ENCODE data around the gene SLC43A2. TPM values are rescaled to one million over a fixed set of nuclear protein-coding genes. Genes with fewer than 3 reads are reported as not detected.
A peak's percentile ranks its signal among the peaks of the same experiment; 100 is the strongest.

SLC43A2 gene
- total and polyA plus RNA-seq, 2 of the 13 experiments (the other 11 are each of a cell fraction or from before 2014, with no cell fraction given), result 7.3 to 20.0 TPM

DNA sequence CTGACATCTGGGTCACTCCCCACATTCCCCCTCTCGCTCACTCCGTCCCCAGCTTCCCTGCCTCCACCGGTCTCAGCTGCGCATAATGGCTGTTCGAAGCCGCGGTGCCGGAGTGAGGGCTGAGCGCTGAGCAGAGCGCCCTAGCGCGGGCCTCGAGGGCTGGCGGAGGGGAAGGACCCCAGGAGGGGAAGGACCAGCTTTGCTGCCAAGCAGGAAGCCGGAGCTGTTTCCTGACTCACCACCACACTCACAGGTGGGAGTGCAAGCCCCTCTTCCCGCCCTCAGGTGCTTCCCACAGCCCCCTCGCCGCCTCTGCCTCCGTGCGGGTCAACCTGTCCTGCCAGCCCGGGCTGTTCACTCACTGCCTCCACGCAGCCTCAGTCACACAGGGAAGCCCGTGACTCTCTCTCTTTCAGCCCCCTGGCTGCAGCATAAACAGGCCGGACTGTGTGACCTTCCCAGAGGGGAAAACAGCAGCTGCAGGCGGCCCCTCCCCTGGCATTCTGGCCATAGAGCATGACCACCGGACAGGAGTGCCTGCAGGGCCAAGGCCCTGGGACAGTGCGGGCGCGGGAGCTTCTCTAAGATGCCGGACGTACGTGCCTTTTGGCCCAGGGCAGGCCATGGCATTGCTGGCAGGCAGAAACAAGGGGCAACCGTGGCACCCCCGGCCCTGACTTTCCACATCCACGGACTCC lies 23.7 kb downstream of the SLC43A2 start:
- Histone ChIP-seq H3K4me1 (ENCODE audit: insufficient read depth, low read length) (peaks cover 76% of the 10 kb centered on the region), H3K9me3 (ENCODE audit: low read length) (peaks cover 7% of the 10 kb centered on the region; the same call in 1 of the 2 replicates), H3K4me3 (replicated peaks in 1 of 3; ENCODE audit: insufficient read depth in 1 of 3, low read depth in 2 of 3, low read length in 3 of 3) (no peak overlapping the region), H3K27me3 (ENCODE audit: control insufficient read depth in 1 of 2, insufficient read depth in 2 of 2, low read length in 2 of 2) (no peaks in the 10 kb centered on the region), H2AFZ (ENCODE audit: low read length) (no peak overlapping the region), H3K36me3 (replicated peaks in 1 of 2; ENCODE audit: control insufficient read depth in 1 of 2, insufficient read depth in 2 of 2, low read length in 2 of 2) (no peaks in the 10 kb centered on the region; a peak in 2 of 5 replicates), H3K79me2 (ENCODE audit: insufficient read depth, low read length) (no peaks in the 10 kb centered on the region), H3K9ac (ENCODE audit: insufficient read depth, low read depth, low read length) (no peak overlapping the region), H3K4me2 (ENCODE audit: low read depth, low read length) (no peak overlapping the region), H4K20me1 (ENCODE audit: insufficient read depth, low read length) (no peaks in the 10 kb centered on the region), H3K27ac (ENCODE audit: extremely low read length, insufficient read depth, low read length) (peak overlapping the region; percentile 52)
- intact Hi-C loops (cut with micrococcal nuclease; ENCODE audit: unreplicated experiment) (no loop called here), in situ Hi-C loops (cut with HindIII; ENCODE audit: extremely low pct_ligation_motif_present, low pct_unique_long_range_greater_than_20kb) (no loop called here)
- peak; percentile 35 for DNase-seq (ENCODE audit: low spot score)
- peak; percentile 57 for ATAC-seq
- CTCF ChIA-PET (ENCODE audit: low intra/inter-chr PET ratio, low total read pairs), result no interaction called here
- POLR2A ChIA-PET, result no interaction called here
- no peak for FAIRE-seq
- WGBS (ENCODE audit: low lambda C conversion rate), result 85% methylated on average over 21 of the region's 35 CpGs
- BruUV-seq (replicated peaks), result no TSS peak
- TF ChIP-seq, protein P1, sequence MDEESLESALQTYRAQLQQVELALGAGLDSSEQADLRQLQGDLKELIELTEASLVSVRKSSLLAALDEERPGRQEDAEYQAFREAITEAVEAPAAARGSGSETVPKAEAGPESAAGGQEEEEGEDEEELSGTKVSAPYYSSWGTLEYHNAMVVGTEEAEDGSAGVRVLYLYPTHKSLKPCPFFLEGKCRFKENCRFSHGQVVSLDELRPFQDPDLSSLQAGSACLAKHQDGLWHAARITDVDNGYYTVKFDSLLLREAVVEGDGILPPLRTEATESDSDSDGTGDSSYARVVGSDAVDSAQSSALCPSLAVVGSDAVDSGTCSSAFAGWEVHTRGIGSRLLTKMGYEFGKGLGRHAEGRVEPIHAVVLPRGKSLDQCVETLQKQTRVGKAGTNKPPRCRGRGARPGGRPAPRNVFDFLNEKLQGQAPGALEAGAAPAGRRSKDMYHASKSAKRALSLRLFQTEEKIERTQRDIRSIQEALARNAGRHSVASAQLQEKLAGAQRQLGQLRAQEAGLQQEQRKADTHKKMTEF (CRISPR knock-in tag; IDR thresholded peaks at IDR 0.05), result no peak
- TF ChIP-seq KDM6A (CRISPR knock-in tag; IDR thresholded peaks at IDR 0.05; ENCODE audit: low read depth), result no peak
- TF ChIP-seq, protein P2, sequence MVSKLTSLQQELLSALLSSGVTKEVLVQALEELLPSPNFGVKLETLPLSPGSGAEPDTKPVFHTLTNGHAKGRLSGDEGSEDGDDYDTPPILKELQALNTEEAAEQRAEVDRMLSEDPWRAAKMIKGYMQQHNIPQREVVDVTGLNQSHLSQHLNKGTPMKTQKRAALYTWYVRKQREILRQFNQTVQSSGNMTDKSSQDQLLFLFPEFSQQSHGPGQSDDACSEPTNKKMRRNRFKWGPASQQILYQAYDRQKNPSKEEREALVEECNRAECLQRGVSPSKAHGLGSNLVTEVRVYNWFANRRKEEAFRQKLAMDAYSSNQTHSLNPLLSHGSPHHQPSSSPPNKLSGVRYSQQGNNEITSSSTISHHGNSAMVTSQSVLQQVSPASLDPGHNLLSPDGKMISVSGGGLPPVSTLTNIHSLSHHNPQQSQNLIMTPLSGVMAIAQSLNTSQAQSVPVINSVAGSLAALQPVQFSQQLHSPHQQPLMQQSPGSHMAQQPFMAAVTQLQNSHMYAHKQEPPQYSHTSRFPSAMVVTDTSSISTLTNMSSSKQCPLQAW (CRISPR knock-in tag; IDR thresholded peaks at IDR 0.05), result peak; percentile 28; the same call in 1 of the 2 replicates
- no peak for TF ChIP-seq ZNF652 (CRISPR knock-in tag; IDR thresholded peaks at IDR 0.05; ENCODE audit: borderline replicate concordance, low read depth)
- TF ChIP-seq ETV5 (CRISPR knock-in tag; IDR thresholded peaks at IDR 0.05; ENCODE audit: borderline replicate concordance), result no peak; the same call in 1 of the 2 replicates
- no peak for TF ChIP-seq ZNF256 (CRISPR knock-in tag; conservative IDR thresholded peaks at IDR 0.05)
- no peak for TF ChIP-seq NR2F2 (IDR thresholded peaks at IDR 0.05; ENCODE audit: borderline replicate concordance, low read depth)
- TF ChIP-seq ZNF768 (CRISPR knock-in tag; IDR thresholded peaks at IDR 0.05), result peak; percentile 15; the same call in 1 of the 2 replicates
- TF ChIP-seq HNRNPL (IDR thresholded peaks at IDR 0.05; ENCODE audit: low read depth, low read length), result peak; percentile 50; the same call in 1 of the 2 replicates
- TF ChIP-seq, protein P3, sequence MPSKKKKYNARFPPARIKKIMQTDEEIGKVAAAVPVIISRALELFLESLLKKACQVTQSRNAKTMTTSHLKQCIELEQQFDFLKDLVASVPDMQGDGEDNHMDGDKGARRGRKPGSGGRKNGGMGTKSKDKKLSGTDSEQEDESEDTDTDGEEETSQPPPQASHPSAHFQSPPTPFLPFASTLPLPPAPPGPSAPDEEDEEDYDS (CRISPR knock-in tag; IDR thresholded peaks at IDR 0.05), result no peak
- TF ChIP-seq, protein P4, sequence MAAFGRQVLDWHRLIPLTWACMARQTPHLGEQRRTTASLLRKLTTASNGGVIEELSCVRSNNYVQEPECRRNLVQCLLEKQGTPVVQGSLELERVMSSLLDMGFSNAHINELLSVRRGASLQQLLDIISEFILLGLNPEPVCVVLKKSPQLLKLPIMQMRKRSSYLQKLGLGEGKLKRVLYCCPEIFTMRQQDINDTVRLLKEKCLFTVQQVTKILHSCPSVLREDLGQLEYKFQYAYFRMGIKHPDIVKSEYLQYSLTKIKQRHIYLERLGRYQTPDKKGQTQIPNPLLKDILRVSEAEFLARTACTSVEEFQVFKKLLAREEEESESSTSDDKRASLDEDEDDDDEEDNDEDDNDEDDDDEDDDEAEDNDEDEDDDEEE (CRISPR knock-in tag; IDR thresholded peaks at IDR 0.05), result no peak
- TF ChIP-seq ZBTB33 (CRISPR knock-in tag; IDR thresholded peaks at IDR 0.05), result 0 out of 2 replicates have a peak, but pooled peaks have one; percentile 10
- no peak for TF ChIP-seq RFXAP (CRISPR knock-in tag; IDR thresholded peaks at IDR 0.05; ENCODE audit: borderline replicate concordance)
- TF ChIP-seq ZMYM4 (CRISPR knock-in tag; IDR thresholded peaks at IDR 0.05), result no peak
- TF ChIP-seq ZFYVE20 (CRISPR knock-in tag; IDR thresholded peaks at IDR 0.05; ENCODE audit: borderline replicate concordance, low read depth), result no peak
- TF ChIP-seq SMYD3 (CRISPR knock-in tag; IDR thresholded peaks at IDR 0.05), result no peak
- no peak for TF ChIP-seq SYNCRIP (IDR thresholded peaks at IDR 0.05; ENCODE audit: insufficient read depth, low read depth, low read length)
- no peak for TF ChIP-seq ZNF230 (CRISPR knock-in tag; IDR thresholded peaks at IDR 0.05)
- TF ChIP-seq ZNF549 (CRISPR knock-in tag; IDR thresholded peaks at IDR 0.05), result no peak

All from HepG2 (cell line).